ENCODE measurements around the gene PKN3. TPM values are rescaled to one million over a fixed set of nuclear protein-coding genes. Genes with fewer than 3 reads are reported as not detected.

Gene PKN3
- total and polyA plus RNA-seq, 4 donors: 0.61 to 4.2 (median 1.5) TPM

DNA sequence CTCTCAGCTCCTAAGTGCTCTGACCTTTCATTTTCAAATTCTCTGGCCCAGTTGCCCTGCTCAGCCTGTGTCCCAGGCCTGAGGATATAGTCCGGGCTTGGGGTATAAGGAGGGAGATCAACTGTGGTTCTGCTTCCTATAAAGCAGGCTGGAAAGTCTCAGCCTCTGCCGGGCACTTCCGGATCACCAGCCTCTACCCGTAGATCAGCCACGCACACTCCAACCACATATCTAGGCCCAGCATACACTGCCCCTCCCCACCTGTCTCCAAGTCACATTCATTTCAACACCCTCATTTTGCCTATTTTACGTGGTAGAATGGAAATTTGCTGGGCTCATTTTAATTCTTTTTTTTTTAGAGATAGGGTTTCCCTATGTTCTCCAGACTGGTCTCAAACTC lies 66.3 kb downstream of the PKN3 start:
- H3K4me1 ChIP-seq (ENCODE audit: control insufficient read depth in 4 of 4, insufficient read depth in 4 of 4, low read length in 3 of 4): peaks cover 14 to 68% (median 52%) of the 10 kb centered on the region in 4 donors
- TF ChIP-seq JUND (IDR thresholded peaks at IDR 0.05): no peak
- TF ChIP-seq FOXA2 (IDR thresholded peaks at IDR 0.05): no peak
- TF ChIP-seq FOXA1 (IDR thresholded peaks at IDR 0.05): no peak
- TF ChIP-seq HNF4A (conservative IDR thresholded peaks at IDR 0.05): no peak
- TF ChIP-seq SP1 (IDR thresholded peaks at IDR 0.05): no peak
- TF ChIP-seq, protein P1, sequence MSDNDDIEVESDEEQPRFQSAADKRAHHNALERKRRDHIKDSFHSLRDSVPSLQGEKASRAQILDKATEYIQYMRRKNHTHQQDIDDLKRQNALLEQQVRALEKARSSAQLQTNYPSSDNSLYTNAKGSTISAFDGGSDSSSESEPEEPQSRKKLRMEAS (IDR thresholded peaks at IDR 0.05): no peak
- no peak for TF ChIP-seq RAD21 (IDR thresholded peaks at IDR 0.05)
- no peak for TF ChIP-seq GABPA (IDR thresholded peaks at IDR 0.05 in 1 of 2, conservative IDR thresholded peaks at IDR 0.05 in 1 of 2)
- no peak for TF ChIP-seq NR2F2 (IDR thresholded peaks at IDR 0.05)
- TF ChIP-seq, protein P2, sequence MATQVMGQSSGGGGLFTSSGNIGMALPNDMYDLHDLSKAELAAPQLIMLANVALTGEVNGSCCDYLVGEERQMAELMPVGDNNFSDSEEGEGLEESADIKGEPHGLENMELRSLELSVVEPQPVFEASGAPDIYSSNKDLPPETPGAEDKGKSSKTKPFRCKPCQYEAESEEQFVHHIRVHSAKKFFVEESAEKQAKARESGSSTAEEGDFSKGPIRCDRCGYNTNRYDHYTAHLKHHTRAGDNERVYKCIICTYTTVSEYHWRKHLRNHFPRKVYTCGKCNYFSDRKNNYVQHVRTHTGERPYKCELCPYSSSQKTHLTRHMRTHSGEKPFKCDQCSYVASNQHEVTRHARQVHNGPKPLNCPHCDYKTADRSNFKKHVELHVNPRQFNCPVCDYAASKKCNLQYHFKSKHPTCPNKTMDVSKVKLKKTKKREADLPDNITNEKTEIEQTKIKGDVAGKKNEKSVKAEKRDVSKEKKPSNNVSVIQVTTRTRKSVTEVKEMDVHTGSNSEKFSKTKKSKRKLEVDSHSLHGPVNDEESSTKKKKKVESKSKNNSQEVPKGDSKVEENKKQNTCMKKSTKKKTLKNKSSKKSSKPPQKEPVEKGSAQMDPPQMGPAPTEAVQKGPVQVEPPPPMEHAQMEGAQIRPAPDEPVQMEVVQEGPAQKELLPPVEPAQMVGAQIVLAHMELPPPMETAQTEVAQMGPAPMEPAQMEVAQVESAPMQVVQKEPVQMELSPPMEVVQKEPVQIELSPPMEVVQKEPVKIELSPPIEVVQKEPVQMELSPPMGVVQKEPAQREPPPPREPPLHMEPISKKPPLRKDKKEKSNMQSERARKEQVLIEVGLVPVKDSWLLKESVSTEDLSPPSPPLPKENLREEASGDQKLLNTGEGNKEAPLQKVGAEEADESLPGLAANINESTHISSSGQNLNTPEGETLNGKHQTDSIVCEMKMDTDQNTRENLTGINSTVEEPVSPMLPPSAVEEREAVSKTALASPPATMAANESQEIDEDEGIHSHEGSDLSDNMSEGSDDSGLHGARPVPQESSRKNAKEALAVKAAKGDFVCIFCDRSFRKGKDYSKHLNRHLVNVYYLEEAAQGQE (IDR thresholded peaks at IDR 0.05): no peak
- TF ChIP-seq CTCF (IDR thresholded peaks at IDR 0.05; ENCODE audit: low read depth, low read length, missing input control): no peak
- WGBS: 88% methylated on average over 6 of the region's 6 CpGs

More for the DNA sequence above, 66.3 kb downstream of the PKN3 start:
- Histone ChIP-seq H3K27ac (ENCODE audit: low read depth in 1 of 2, low read length in 2 of 2) (no peak overlapping the region), H3K27me3 (ENCODE audit: control insufficient read depth in 4 of 4, insufficient read depth in 4 of 4, low read length in 3 of 4) (no peaks in the 10 kb centered on the region), H3K36me3 (ENCODE audit: control insufficient read depth in 4 of 4, insufficient read depth in 3 of 4, low read depth in 1 of 4, low read length in 3 of 4) (peaks cover 0 to 2% (median 0%) of the 10 kb centered on the region in 4 donors), H3K9me3 (ENCODE audit: control insufficient read depth in 4 of 4, low read length in 3 of 4) (no peaks in the 10 kb centered on the region), H3K9ac (ENCODE audit: low read depth in 1 of 2, low read length in 2 of 2) (no peak overlapping the region), H3K4me3 (ENCODE audit: low read depth in 1 of 3, low read length in 3 of 3) (no peak overlapping the region)
- DNase-seq (ENCODE audit: low spot score): peak; percentile 58

Small RNA genes lying within 50 kb of the gene (small RNA-seq; reads per million reads assigned to genes)
- gene RF00017: not detected
- gene RN7SL560P: not detected

Other genes starting within 250 kb of the PKN3 start
- gene ODF2, start 246.5 kb upstream of the PKN3 start, total RNA-seq: 10 to 100 TPM; 19.8 to 21.8 TPM
- gene ODF2, start 246.5 kb upstream of the PKN3 start, polyA plus RNA-seq: 10 to 100 TPM in 1 of 2 donors, 1 to 10 TPM in 1; 5.7 to 13.6 TPM
- gene GLE1, start 197.8 kb upstream of the PKN3 start, total RNA-seq: 10 to 100 TPM; 15.6 to 19.5 TPM
- gene GLE1, start 197.8 kb upstream of the PKN3 start, polyA plus RNA-seq: 10 to 100 TPM in 1 of 2 donors, 1 to 10 TPM in 1; 5.3 to 10.0 TPM
- gene SPTAN1, start 149.9 kb upstream of the PKN3 start, total RNA-seq: 10 to 100 TPM; 76.9 to 86.5 TPM
- 10 to 100 TPM; 31.3 to 43.8 TPM for gene SPTAN1, start 149.9 kb upstream of the PKN3 start, polyA plus RNA-seq
- gene DYNC2I2, start 45.7 kb upstream of the PKN3 start, total RNA-seq: 10 to 100 TPM; 10.9 to 58.0 TPM
- 10 to 100 TPM; 18.5 to 20.7 TPM for gene DYNC2I2, start 45.7 kb upstream of the PKN3 start, polyA plus RNA-seq
- gene SET, start 13.3 kb upstream of the PKN3 start, total RNA-seq: 10 to 100 TPM; 79.9 to 95.6 TPM
- 10 to 100 TPM; 58.2 to 58.8 TPM for gene SET, start 13.3 kb upstream of the PKN3 start, polyA plus RNA-seq
- 10 to 100 TPM; 24.7 to 29.7 TPM for gene ZDHHC12, start 21.6 kb downstream of the PKN3 start, total RNA-seq
- gene ZDHHC12, start 21.6 kb downstream of the PKN3 start, polyA plus RNA-seq: 10 to 100 TPM; 30.9 to 48.2 TPM
- 10 to 100 TPM; 20.0 to 29.1 TPM for gene ZER1, start 69.4 kb downstream of the PKN3 start, total RNA-seq
- 10 to 100 TPM in 1 of 2 donors, 1 to 10 TPM in 1; 7.6 to 11.7 TPM for gene ZER1, start 69.4 kb downstream of the PKN3 start, polyA plus RNA-seq
- 10 to 100 TPM in 1 of 2 donors, 1 to 10 TPM in 1; 6.3 to 11.7 TPM for gene TBC1D13, start 84.8 kb downstream of the PKN3 start, total RNA-seq
- 1 to 10 TPM; 7.4 to 8.6 TPM for gene TBC1D13, start 84.8 kb downstream of the PKN3 start, polyA plus RNA-seq
- 10 to 100 TPM; 11.3 to 17.9 TPM for gene ENDOG, start 116.0 kb downstream of the PKN3 start, total RNA-seq
- 10 to 100 TPM; 12.2 to 25.0 TPM for gene ENDOG, start 116.0 kb downstream of the PKN3 start, polyA plus RNA-seq
- 10 to 100 TPM in 1 of 2 donors, 1 to 10 TPM in 1; 9.0 to 13.7 TPM for gene SPOUT1, start 127.3 kb downstream of the PKN3 start, total RNA-seq
- 10 to 100 TPM; 15.3 to 30.1 TPM for gene SPOUT1, start 127.3 kb downstream of the PKN3 start, polyA plus RNA-seq
- gene KYAT1, start 179.4 kb downstream of the PKN3 start, total RNA-seq: 1 to 10 TPM; 6.9 to 8.1 TPM
- 1 to 10 TPM; 3.8 to 8.0 TPM for gene KYAT1, start 179.4 kb downstream of the PKN3 start, polyA plus RNA-seq
- 10 to 100 TPM; 15.8 to 22.8 TPM for gene LRRC8A, start 179.6 kb downstream of the PKN3 start, total RNA-seq
- gene LRRC8A, start 179.6 kb downstream of the PKN3 start, polyA plus RNA-seq: 10 to 100 TPM; 14.6 to 19.9 TPM
- gene PHYHD1, start 218.5 kb downstream of the PKN3 start, total RNA-seq: 10 to 100 TPM in 1 of 2 donors, 1 to 10 TPM in 1; 9.2 to 28.4 TPM
- gene PHYHD1, start 218.5 kb downstream of the PKN3 start, polyA plus RNA-seq: 10 to 100 TPM; 34.2 to 72.8 TPM
- gene DOLK, start 245.1 kb downstream of the PKN3 start, total RNA-seq: 10 to 100 TPM; 10.0 to 13.4 TPM
- gene DOLK, start 245.1 kb downstream of the PKN3 start, polyA plus RNA-seq: 10 to 100 TPM in 1 of 2 donors, 1 to 10 TPM in 1; 9.5 to 15.3 TPM
- 10 to 100 TPM; 31.4 to 34.7 TPM for gene NUP188, start 245.2 kb downstream of the PKN3 start, total RNA-seq
- gene NUP188, start 245.2 kb downstream of the PKN3 start, polyA plus RNA-seq: 1 to 10 TPM; 6.9 to 7.0 TPM

Data from liver (tissue), 10 donors.